K562 (cell line): ENCODE measurements around the gene RGS7. TPM values are rescaled to one million over a fixed set of nuclear protein-coding genes. Genes with fewer than 3 reads are reported as not detected.

Experiments used
- BRD9 ChIP-seq: fragments of 450-650 bp; IDR thresholded peaks from 2 replicates; pipeline ENCODE4 v1.6.1; 2018; ENCODE audit warnings: low read depth; ENCODE audit not compliant: partially characterized antibody
- CHAMP1 ChIP-seq: fragments of 450-650 bp; IDR thresholded peaks from 2 replicates; pipeline ENCODE4 v1.6.1; 2016; ENCODE audit warnings: mild to moderate bottlenecking
- HMG20A ChIP-seq: fragments of 450-650 bp; formaldehyde crosslinking; conservative IDR thresholded peaks from 2 replicates; pipeline ENCODE4 v1.4.0; 2020; ENCODE audit warnings: mild to moderate bottlenecking, mixed read lengths
- NFE2 ChIP-seq: IDR thresholded peaks from 2 replicates; pipeline ENCODE4 v1.6.1; 2014; ENCODE audit warnings: antibody characterized with exemption, low read depth
- PTBP1 ChIP-seq: fragments of 200-400 bp; formaldehyde crosslinking; IDR thresholded peaks from 2 replicates; pipeline ENCODE4 v1.6.1; 2017; ENCODE audit warnings: low read depth, low read length
- SMARCC2 ChIP-seq: fragments of 450-650 bp; IDR thresholded peaks from 2 replicates; pipeline ENCODE4 v1.6.1; 2017; ENCODE audit warnings: antibody characterized with exemption, moderate library complexity, mild to moderate bottlenecking, low read depth
- ZNF668 ChIP-seq: fragments of 250-450 bp; sonication (Bioruptor Pico); IDR thresholded peaks from 2 replicates; pipeline ENCODE4 v1.8.0; 2022; ENCODE audit warnings: mild to moderate bottlenecking, inconsistent platforms
- polyA plus RNA-seq, 8 experiments: library from polyadenylated mRNA; depleted of rRNA in 4 of 8; stranded (reverse) in 5 of 8; unstranded in 3 of 8; fragments of >200 nt; fragmentation: Nextera tagmentation in 2 of 8; fragmentation: Illumina TruSeq in 1 of 8; extraction: Ambion mirVana in 2 of 8; extraction: Trizol in 1 of 8; gene quantifications; 2 replicates each; pipeline versions ENCODE4 v1.2.1 to v1.2.3, GENCODE V29; 2011 to 2014; ENCODE audit warnings: inconsistent platforms in 1 of 8, missing spikeins in 1 of 8
- total RNA-seq, 7 experiments: library from RNA; depleted of rRNA in 6 of 7; stranded (reverse); fragments of >200 nt in 6 of 7; fragmentation: Illumina TruSeq in 2 of 7; extraction: Trizol in 2 of 7; gene quantifications; 2 replicates each; pipeline versions ENCODE4 v1.2.1 to v1.2.3, GENCODE V29; 2011 to 2021; ENCODE audit warnings: low replicate concordance in 1 of 7
- TF ChIP-seq, protein P1 (sequence below): sonication (generic); formaldehyde crosslinking; IDR thresholded peaks from 2 replicates; pipeline ENCODE4 v1.8.1; 2023; ENCODE audit warnings: mild to moderate bottlenecking, missing genetic modification reagents

Gene RGS7
- total and polyA plus RNA-seq, 9 of the 15 experiments (the other 6 are each of a cell fraction or from before 2014, with no cell fraction given) = not detected

DNA sequence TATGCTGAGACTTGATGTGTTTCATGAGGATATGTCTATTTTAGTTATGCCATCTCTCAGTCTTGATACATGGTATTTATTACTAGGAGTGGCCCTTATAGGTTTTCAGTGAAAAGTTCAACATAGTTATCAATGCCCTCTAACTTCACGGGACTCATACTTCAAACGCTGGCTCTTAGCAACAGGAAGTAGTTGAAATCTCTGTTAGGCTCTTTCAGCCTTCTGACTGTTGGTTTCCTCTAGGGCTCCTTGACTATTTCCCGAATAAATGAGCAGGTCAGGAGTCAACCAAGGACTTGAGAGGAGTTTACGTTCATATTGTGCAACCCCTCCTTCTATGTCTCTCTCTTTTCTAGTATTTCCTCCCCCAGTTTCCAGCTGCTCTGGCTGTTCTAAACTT, 141.8 kb downstream of the RGS7 start (continued):
- TF ChIP-seq CHAMP1 (no peak), NFE2 (no peak), ZNF668 (CRISPR knock-in tag) (no peak), HMG20A (no peak), SMARCC2 (no peak), BRD9 (no peak), PTBP1 (no peak)
- TF ChIP-seq, protein P1, sequence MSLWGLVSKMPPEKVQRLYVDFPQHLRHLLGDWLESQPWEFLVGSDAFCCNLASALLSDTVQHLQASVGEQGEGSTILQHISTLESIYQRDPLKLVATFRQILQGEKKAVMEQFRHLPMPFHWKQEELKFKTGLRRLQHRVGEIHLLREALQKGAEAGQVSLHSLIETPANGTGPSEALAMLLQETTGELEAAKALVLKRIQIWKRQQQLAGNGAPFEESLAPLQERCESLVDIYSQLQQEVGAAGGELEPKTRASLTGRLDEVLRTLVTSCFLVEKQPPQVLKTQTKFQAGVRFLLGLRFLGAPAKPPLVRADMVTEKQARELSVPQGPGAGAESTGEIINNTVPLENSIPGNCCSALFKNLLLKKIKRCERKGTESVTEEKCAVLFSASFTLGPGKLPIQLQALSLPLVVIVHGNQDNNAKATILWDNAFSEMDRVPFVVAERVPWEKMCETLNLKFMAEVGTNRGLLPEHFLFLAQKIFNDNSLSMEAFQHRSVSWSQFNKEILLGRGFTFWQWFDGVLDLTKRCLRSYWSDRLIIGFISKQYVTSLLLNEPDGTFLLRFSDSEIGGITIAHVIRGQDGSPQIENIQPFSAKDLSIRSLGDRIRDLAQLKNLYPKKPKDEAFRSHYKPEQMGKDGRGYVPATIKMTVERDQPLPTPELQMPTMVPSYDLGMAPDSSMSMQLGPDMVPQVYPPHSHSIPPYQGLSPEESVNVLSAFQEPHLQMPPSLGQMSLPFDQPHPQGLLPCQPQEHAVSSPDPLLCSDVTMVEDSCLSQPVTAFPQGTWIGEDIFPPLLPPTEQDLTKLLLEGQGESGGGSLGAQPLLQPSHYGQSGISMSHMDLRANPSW (CRISPR knock-in tag) = no peak
